IMR-90 (cell line): ENCODE measurements around the gene KLK10. TPM values are rescaled to one million over a fixed set of nuclear protein-coding genes. Genes with fewer than 3 reads are reported as not detected.

Experiments
- ATAC-seq: fragments of 200-7000 bp; cut with Tn5 transposase; 2 replicates; pipeline ENCODE4 v1.9.1; 2020; ENCODE audit warnings: low read depth, mild to moderate bottlenecking, moderate library complexity
- BruUV-seq: library from RNA; stranded (reverse); fragments of 400-500 nt; replicated peaks from 2 replicates; lab custom pipeline; 2021; lab: Mats Ljungman, UMichigan
- CTCF ChIA-PET: fragments of 300-600 bp; formaldehyde crosslinking; extraction: SDS; loops from one replicate; lab custom pipeline; 2021; ENCODE audit warnings: antibody characterized with exemption; lab: Yijun Ruan, JAX
- POLR2A ChIA-PET: fragments of 300-600 bp; sonication (Branson Sonifier 250); formaldehyde crosslinking; loops from one replicate; lab custom pipeline; 2022; ENCODE audit warnings: antibody characterized with exemption; ENCODE audit not compliant: unreplicated experiment; lab: Charles Lee
- DNase-seq: peaks from one replicate; pipeline ENCODE4 v3.0.0; 2013
- H2AFZ ChIP-seq: replicated peaks from 2 replicates; pipeline ENCODE3; 2013; ENCODE audit warnings: low read length, mild to moderate bottlenecking; ENCODE audit not compliant: poor library complexity
- H2AK5ac ChIP-seq: 2 replicates; pipeline ENCODE4 v1.6.1; 2013; ENCODE audit warnings: low read depth, low read length, inconsistent platforms
- H2AK9ac ChIP-seq: replicated peaks from 2 replicates; pipeline ENCODE3; 2013; ENCODE audit warnings: mild to moderate bottlenecking, low read depth, low read length, moderate library complexity; ENCODE audit not compliant: poor library complexity
- H2BK120ac ChIP-seq: 2 replicates; pipeline ENCODE4 v1.6.1; 2013; ENCODE audit warnings: low read depth, low read length, inconsistent platforms
- H2BK15ac ChIP-seq: 3 replicates; pipeline ENCODE4 v1.6.1; 2013; ENCODE audit warnings: low read depth, low read length, inconsistent platforms
- H2BK20ac ChIP-seq: 2 replicates; pipeline ENCODE4 v1.6.1; 2013; ENCODE audit warnings: low read depth, mild to moderate bottlenecking, inconsistent platforms, low read length, moderate library complexity
- H2BK5ac ChIP-seq: 2 replicates; pipeline ENCODE4 v1.6.1; 2013; ENCODE audit warnings: mild to moderate bottlenecking, low read depth, low read length, inconsistent platforms; ENCODE audit not compliant: poor library complexity, severe bottlenecking
- H3K14ac ChIP-seq: replicated peaks from 2 replicates; pipeline ENCODE4 v1.6.1; 2013; ENCODE audit warnings: low read depth, low read length, inconsistent platforms
- H3K18ac ChIP-seq: 2 replicates; pipeline ENCODE4 v1.6.1; 2013; ENCODE audit warnings: low read depth, low read length, control low read depth
- H3K23ac ChIP-seq: 2 replicates; pipeline ENCODE4 v1.6.1; 2013; ENCODE audit warnings: low read depth, low read length, inconsistent platforms
- H3K27ac ChIP-seq: 2 replicates; pipeline ENCODE4 v1.5.1; 2013; ENCODE audit warnings: mild to moderate bottlenecking, control low read depth, low read length; ENCODE audit not compliant: insufficient read depth
- H3K27me3 ChIP-seq: 2 replicates; pipeline ENCODE4 v1.6.1; 2013; ENCODE audit warnings: low read length; ENCODE audit not compliant: control insufficient read depth, insufficient read depth
- H3K36me3 ChIP-seq: 2 replicates; pipeline ENCODE4 v1.6.1; 2013; ENCODE audit warnings: low read length, mixed read lengths; ENCODE audit not compliant: control insufficient read depth, insufficient read depth
- H3K4ac ChIP-seq: 2 replicates; pipeline ENCODE4 v1.6.1; 2013; ENCODE audit warnings: low read depth, low read length, inconsistent platforms
- H3K4me1 ChIP-seq: 2 replicates; pipeline ENCODE4 v1.6.1; 2013; ENCODE audit warnings: low read length, mixed read lengths; ENCODE audit not compliant: control insufficient read depth, insufficient read depth
- H3K4me2 ChIP-seq: 2 replicates; pipeline ENCODE4 v1.6.1; 2013; ENCODE audit warnings: low read depth, mild to moderate bottlenecking, control low read depth, low read length, moderate library complexity
- H3K4me3 ChIP-seq: 2 replicates; pipeline ENCODE4 v1.5.1; 2013; ENCODE audit warnings: low read depth, mild to moderate bottlenecking, control low read depth, low read length, moderate library complexity; ENCODE audit not compliant: insufficient read depth
- H3K56ac ChIP-seq: 2 replicates; pipeline ENCODE4 v1.6.1; 2013; ENCODE audit warnings: low read length, inconsistent platforms; ENCODE audit not compliant: insufficient read depth; ENCODE audit errors: extremely low read depth
- H3K79me1 ChIP-seq, 2 experiments: 2 replicates each; pipeline ENCODE4 v1.6.1; 2013; ENCODE audit warnings: low read length in 2 of 2, inconsistent platforms in 1 of 2, low read depth in 1 of 2
- H3K9ac ChIP-seq: 2 replicates; pipeline ENCODE4 v1.6.1; 2013; ENCODE audit warnings: low read depth, low read length, control low read depth
- H3K9me1 ChIP-seq: 2 replicates; pipeline ENCODE4 v1.6.1; 2013; ENCODE audit warnings: low read length, inconsistent platforms; ENCODE audit not compliant: insufficient read depth
- H3K9me3 ChIP-seq: 2 replicates; pipeline ENCODE4 v1.6.1; 2013; ENCODE audit warnings: low read length; ENCODE audit not compliant: control insufficient read depth, insufficient read depth
- H4K20me1 ChIP-seq: 2 replicates; pipeline ENCODE4 v1.6.1; 2013; ENCODE audit warnings: low read length, inconsistent platforms; ENCODE audit not compliant: insufficient read depth
- H4K5ac ChIP-seq: 2 replicates; pipeline ENCODE4 v1.6.1; 2013; ENCODE audit warnings: mild to moderate bottlenecking, low read depth, low read length, control low read depth
- H4K8ac ChIP-seq, 2 experiments: 2 replicates each; pipeline ENCODE4 v1.6.1; 2013; ENCODE audit warnings: low read depth in 2 of 2, low read length in 2 of 2, control low read depth in 1 of 2, inconsistent platforms in 1 of 2
- H4K91ac ChIP-seq: 2 replicates; pipeline ENCODE4 v1.6.1; 2013; ENCODE audit warnings: low read depth, low read length, inconsistent platforms; ENCODE audit not compliant: insufficient read depth
- BHLHE40 ChIP-seq: fragments of 150-350 bp; IDR thresholded peaks from 2 replicates; pipeline ENCODE4 v1.6.1; 2016; ENCODE audit warnings: mild to moderate bottlenecking, low read depth, low read length
- CEBPB ChIP-seq: IDR thresholded peaks from 2 replicates; pipeline ENCODE4 v1.6.1; 2012; ENCODE audit warnings: low read depth, low read length, improper control_type of control experiment
- CHD1 ChIP-seq: IDR thresholded peaks from 2 replicates; pipeline ENCODE4 v1.6.1; 2012; ENCODE audit warnings: low read depth, low read length, improper control_type of control experiment
- CTCF ChIP-seq: conservative IDR thresholded peaks from 2 replicates; pipeline ENCODE4 v1.5.1; 2012; ENCODE audit warnings: mild to moderate bottlenecking, low read depth, low read length, improper control_type of control experiment
- FOS ChIP-seq: fragments of 150-350 bp; IDR thresholded peaks from 2 replicates; pipeline ENCODE4 v1.6.1; 2016; ENCODE audit warnings: low read depth, low read length
- MAFK ChIP-seq: IDR thresholded peaks from 2 replicates; pipeline ENCODE4 v1.6.1; 2012; ENCODE audit warnings: low read depth, low read length, improper control_type of control experiment
- MAZ ChIP-seq: IDR thresholded peaks from 2 replicates; pipeline ENCODE4 v1.6.1; 2012; ENCODE audit warnings: low read depth, mild to moderate bottlenecking, low read length, improper control_type of control experiment, moderate library complexity, borderline replicate concordance
- MXI1 ChIP-seq: IDR thresholded peaks from 2 replicates; pipeline ENCODE4 v1.6.1; 2012; ENCODE audit warnings: low read depth, mild to moderate bottlenecking, low read length, moderate library complexity, borderline replicate concordance
- NFE2L2 ChIP-seq: fragments of 150-350 bp; IDR thresholded peaks from 2 replicates; pipeline ENCODE4 v1.6.1; 2016; ENCODE audit warnings: low read depth, mild to moderate bottlenecking, low read length
- POLR2A ChIP-seq: IDR thresholded peaks from 2 replicates; pipeline ENCODE4 v1.6.1; 2012; ENCODE audit warnings: mild to moderate bottlenecking, low read depth, low read length
- RAD21 ChIP-seq: IDR thresholded peaks from 2 replicates; pipeline ENCODE4 v1.6.1; 2012; ENCODE audit warnings: low read length, improper control_type of control experiment
- RCOR1 ChIP-seq: IDR thresholded peaks from 2 replicates; pipeline ENCODE4 v1.6.1; 2012; ENCODE audit warnings: mild to moderate bottlenecking, low read length, improper control_type of control experiment; ENCODE audit not compliant: insufficient replicate concordance
- RFX5 ChIP-seq: IDR thresholded peaks from 2 replicates; pipeline ENCODE4 v1.8.0; 2012; ENCODE audit warnings: low read depth, mild to moderate bottlenecking, low read length, moderate library complexity
- SMC3 ChIP-seq: fragments of 150-350 bp; IDR thresholded peaks from 2 replicates; pipeline ENCODE4 v1.6.1; 2016; ENCODE audit warnings: low read depth, mild to moderate bottlenecking, antibody characterized with exemption, low read length, moderate library complexity
- WGBS, 2 experiments: methylation state at CpG; one replicate each; pipeline versions ENCODE4 v1.1.5 to v1.1.7; 2013; ENCODE audit warnings: missing lambda C conversion rate in 2 of 2; ENCODE audit not compliant: insufficient read length in 1 of 2; ENCODE audit errors: extremely low coverage in 2 of 2; 5-methylcytosine and 5-hydroxymethylcytosine counted together
- dilution Hi-C: fragments of 300-500 bp; cut with HindIII; formaldehyde crosslinking; loops from one replicate; pipeline ENCODE4 v1.14.3; 2018; ENCODE audit warnings: low sequenced_read_pairs; ENCODE audit not compliant: unreplicated experiment
- in situ Hi-C: fragments of 300-500 bp; cut with MboI; formaldehyde crosslinking; loops from 3 replicates; pipeline ENCODE4 v1.14.3; 2019; ENCODE audit warnings: low sequenced_read_pairs, inconsistent platforms, mixed read lengths
- intact Hi-C: fragments of 100-400 bp; cut with micrococcal nuclease; formaldehyde crosslinking; loops from 2 replicates; pipeline ENCODE4 v1.10.0; 2022
- polyA plus RNA-seq, 3 experiments: library from polyadenylated mRNA; depleted of rRNA; stranded (reverse); fragments of >200 nt; gene quantifications; 2 replicates each; pipeline ENCODE4 v1.2.3, GENCODE V29; 2012; ENCODE audit warnings: low replicate concordance in 1 of 3
- total RNA-seq: library from RNA; depleted of rRNA; stranded (reverse); fragments of >200 nt; gene quantifications from 2 replicates; pipeline ENCODE4 v1.2.3, GENCODE V29; 2012
- TF ChIP-seq, protein P1 (sequence below): fragments of 150-350 bp; IDR thresholded peaks from 2 replicates; pipeline ENCODE4 v1.6.1; 2016; ENCODE audit warnings: low read depth, mild to moderate bottlenecking, low read length, moderate library complexity, borderline replicate concordance
- TF ChIP-seq, protein P2 (sequence below): fragments of 150-350 bp; IDR thresholded peaks from 2 replicates; pipeline ENCODE4 v1.6.1; 2017; ENCODE audit warnings: mild to moderate bottlenecking, antibody characterized with exemption, low read length, low read depth

Gene KLK10
- total and polyA plus RNA-seq, 2 of the 4 experiments (the other 2 are of a cell fraction): not detected

DNA sequence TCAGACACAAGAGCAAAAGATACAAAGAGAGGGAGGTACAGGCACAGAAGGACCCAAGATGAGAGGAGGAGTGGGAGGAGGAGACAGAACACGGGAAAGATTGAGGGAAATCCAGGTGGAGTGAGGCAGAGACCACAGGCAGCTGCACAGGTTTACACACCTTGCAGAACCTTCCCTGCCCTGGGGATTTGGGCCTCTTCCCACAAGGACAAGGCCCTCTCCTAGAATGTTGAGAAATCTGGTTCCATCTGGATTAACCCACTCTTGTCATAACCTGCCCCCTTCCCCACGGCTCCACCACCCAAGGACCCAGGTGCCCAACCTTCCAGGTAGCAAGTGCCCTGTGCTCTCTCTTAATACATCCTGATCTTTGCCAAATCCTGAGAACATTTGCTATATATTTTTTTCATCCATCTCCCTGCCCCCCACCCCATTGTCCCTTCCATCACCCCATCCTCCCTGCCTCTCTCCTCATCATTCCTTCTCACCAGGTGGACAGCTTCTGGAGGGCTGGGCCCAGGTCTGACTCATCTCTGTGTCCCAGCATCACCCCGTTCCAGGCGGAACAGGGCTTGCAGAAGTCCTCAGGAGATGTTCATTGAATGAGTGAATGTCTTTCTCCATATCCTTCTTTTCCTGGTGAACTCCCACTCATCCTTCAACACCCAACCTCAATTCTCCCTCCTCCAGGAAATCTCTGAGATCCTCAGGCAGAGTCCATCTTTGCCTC, 9.3 kb downstream of the KLK10 start:
- peaks cover 2% of the 10 kb centered on the region for H3K9me3 ChIP-seq
- H3K4ac ChIP-seq: no peak overlapping the region
- H3K9me1 ChIP-seq: no peaks in the 10 kb centered on the region
- WGBS, 2 experiments: 30% methylated on average over 2 of the region's 4 CpGs; no CpG with 5 or more reads in 1 of the 2 experiments
- in situ Hi-C loops (no loop called here), intact Hi-C loops (loop anchor here (10.0 kb wide), 1 partner anchor 655 kb away; no protein-coding TSS in a partner anchor), dilution Hi-C loops (no loop called here)
- H3K27me3 ChIP-seq: no peaks in the 10 kb centered on the region
- H2AK9ac ChIP-seq: no peak overlapping the region
- no peak overlapping the region for H3K18ac ChIP-seq
- H4K91ac ChIP-seq: no peak overlapping the region
- no peak overlapping the region for H3K4me2 ChIP-seq
- no peaks in the 10 kb centered on the region for H3K36me3 ChIP-seq
- DNase-seq (no peak), ATAC-seq (no peak)
- ChIA-PET CTCF (no interaction called here), POLR2A (no interaction called here)
- H4K20me1 ChIP-seq: no peaks in the 10 kb centered on the region
- TF ChIP-seq RCOR1 (no peak), POLR2A (no peak), RFX5 (no peak), CEBPB (no peak), CHD1 (no peak), CTCF (no peak), MAZ (no peak), MAFK (no peak), FOS (no peak), NFE2L2 (no peak), RAD21 (no peak), BHLHE40 (no peak), MXI1 (no peak), SMC3 (no peak)
- TF ChIP-seq, protein P1, sequence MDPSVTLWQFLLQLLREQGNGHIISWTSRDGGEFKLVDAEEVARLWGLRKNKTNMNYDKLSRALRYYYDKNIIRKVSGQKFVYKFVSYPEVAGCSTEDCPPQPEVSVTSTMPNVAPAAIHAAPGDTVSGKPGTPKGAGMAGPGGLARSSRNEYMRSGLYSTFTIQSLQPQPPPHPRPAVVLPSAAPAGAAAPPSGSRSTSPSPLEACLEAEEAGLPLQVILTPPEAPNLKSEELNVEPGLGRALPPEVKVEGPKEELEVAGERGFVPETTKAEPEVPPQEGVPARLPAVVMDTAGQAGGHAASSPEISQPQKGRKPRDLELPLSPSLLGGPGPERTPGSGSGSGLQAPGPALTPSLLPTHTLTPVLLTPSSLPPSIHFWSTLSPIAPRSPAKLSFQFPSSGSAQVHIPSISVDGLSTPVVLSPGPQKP: no peak
- TF ChIP-seq, protein P2, sequence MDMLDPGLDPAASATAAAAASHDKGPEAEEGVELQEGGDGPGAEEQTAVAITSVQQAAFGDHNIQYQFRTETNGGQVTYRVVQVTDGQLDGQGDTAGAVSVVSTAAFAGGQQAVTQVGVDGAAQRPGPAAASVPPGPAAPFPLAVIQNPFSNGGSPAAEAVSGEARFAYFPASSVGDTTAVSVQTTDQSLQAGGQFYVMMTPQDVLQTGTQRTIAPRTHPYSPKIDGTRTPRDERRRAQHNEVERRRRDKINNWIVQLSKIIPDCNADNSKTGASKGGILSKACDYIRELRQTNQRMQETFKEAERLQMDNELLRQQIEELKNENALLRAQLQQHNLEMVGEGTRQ: no peak
- no peak overlapping the region for H3K14ac ChIP-seq
- no peak overlapping the region for H2AFZ ChIP-seq
- no peak overlapping the region for H2BK20ac ChIP-seq
- H3K23ac ChIP-seq: no peak overlapping the region
- H2AK5ac ChIP-seq: no peak overlapping the region
- no peak overlapping the region for H2BK5ac ChIP-seq
- no peak overlapping the region for H3K9ac ChIP-seq
- H4K5ac ChIP-seq: no peak overlapping the region
- H3K56ac ChIP-seq: no peak overlapping the region
- H2BK120ac ChIP-seq: no peak overlapping the region
- H3K4me1 ChIP-seq: no peaks in the 10 kb centered on the region
- no peak overlapping the region for H2BK15ac ChIP-seq
- no TSS peak for BruUV-seq
- H3K27ac ChIP-seq: no peak overlapping the region
- H4K8ac ChIP-seq: no peak overlapping the region
- H3K4me3 ChIP-seq: no peak overlapping the region
- H3K79me1 ChIP-seq: no peaks in the 10 kb centered on the region
